IMR-90 (cell line): ENCODE results near the gene SURF2. TPM values are rescaled to one million over a fixed set of nuclear protein-coding genes. Genes with fewer than 3 reads are reported as not detected.

Experiments
- ATAC-seq: fragments of 200-7000 bp; cut with Tn5 transposase; 2 replicates; pipeline ENCODE4 v1.9.1; 2020; ENCODE audit warnings: low read depth, mild to moderate bottlenecking, moderate library complexity
- BruUV-seq: library from RNA; stranded (reverse); fragments of 400-500 nt; replicated peaks from 2 replicates; lab custom pipeline; 2021; lab: Mats Ljungman, UMichigan
- CTCF ChIA-PET: fragments of 300-600 bp; formaldehyde crosslinking; extraction: SDS; loops from one replicate; lab custom pipeline; 2021; ENCODE audit warnings: antibody characterized with exemption; lab: Yijun Ruan, JAX
- POLR2A ChIA-PET: fragments of 300-600 bp; sonication (Branson Sonifier 250); formaldehyde crosslinking; loops from one replicate; lab custom pipeline; 2022; ENCODE audit warnings: antibody characterized with exemption; ENCODE audit not compliant: unreplicated experiment; lab: Charles Lee
- DNase-seq: peaks from one replicate; pipeline ENCODE4 v3.0.0; 2013
- H2AFZ ChIP-seq: replicated peaks from 2 replicates; pipeline ENCODE3; 2013; ENCODE audit warnings: low read length, mild to moderate bottlenecking; ENCODE audit not compliant: poor library complexity
- H2AK5ac ChIP-seq: 2 replicates; pipeline ENCODE4 v1.6.1; 2013; ENCODE audit warnings: low read depth, low read length, inconsistent platforms
- H2AK9ac ChIP-seq: replicated peaks from 2 replicates; pipeline ENCODE3; 2013; ENCODE audit warnings: mild to moderate bottlenecking, low read depth, low read length, moderate library complexity; ENCODE audit not compliant: poor library complexity
- H2BK120ac ChIP-seq: 2 replicates; pipeline ENCODE4 v1.6.1; 2013; ENCODE audit warnings: low read depth, low read length, inconsistent platforms
- H2BK15ac ChIP-seq: 3 replicates; pipeline ENCODE4 v1.6.1; 2013; ENCODE audit warnings: low read depth, low read length, inconsistent platforms
- H2BK20ac ChIP-seq: 2 replicates; pipeline ENCODE4 v1.6.1; 2013; ENCODE audit warnings: low read depth, mild to moderate bottlenecking, inconsistent platforms, low read length, moderate library complexity
- H2BK5ac ChIP-seq: 2 replicates; pipeline ENCODE4 v1.6.1; 2013; ENCODE audit warnings: mild to moderate bottlenecking, low read depth, low read length, inconsistent platforms; ENCODE audit not compliant: poor library complexity, severe bottlenecking
- H3K14ac ChIP-seq: replicated peaks from 2 replicates; pipeline ENCODE4 v1.6.1; 2013; ENCODE audit warnings: low read depth, low read length, inconsistent platforms
- H3K18ac ChIP-seq: 2 replicates; pipeline ENCODE4 v1.6.1; 2013; ENCODE audit warnings: low read depth, low read length, control low read depth
- H3K23ac ChIP-seq: 2 replicates; pipeline ENCODE4 v1.6.1; 2013; ENCODE audit warnings: low read depth, low read length, inconsistent platforms
- H3K27ac ChIP-seq: 2 replicates; pipeline ENCODE4 v1.5.1; 2013; ENCODE audit warnings: mild to moderate bottlenecking, control low read depth, low read length; ENCODE audit not compliant: insufficient read depth
- H3K27me3 ChIP-seq: 2 replicates; pipeline ENCODE4 v1.6.1; 2013; ENCODE audit warnings: low read length; ENCODE audit not compliant: control insufficient read depth, insufficient read depth
- H3K36me3 ChIP-seq: 2 replicates; pipeline ENCODE4 v1.6.1; 2013; ENCODE audit warnings: low read length, mixed read lengths; ENCODE audit not compliant: control insufficient read depth, insufficient read depth
- H3K4ac ChIP-seq: 2 replicates; pipeline ENCODE4 v1.6.1; 2013; ENCODE audit warnings: low read depth, low read length, inconsistent platforms
- H3K4me1 ChIP-seq: 2 replicates; pipeline ENCODE4 v1.6.1; 2013; ENCODE audit warnings: low read length, mixed read lengths; ENCODE audit not compliant: control insufficient read depth, insufficient read depth
- H3K4me2 ChIP-seq: 2 replicates; pipeline ENCODE4 v1.6.1; 2013; ENCODE audit warnings: low read depth, mild to moderate bottlenecking, control low read depth, low read length, moderate library complexity
- H3K4me3 ChIP-seq: 2 replicates; pipeline ENCODE4 v1.5.1; 2013; ENCODE audit warnings: low read depth, mild to moderate bottlenecking, control low read depth, low read length, moderate library complexity; ENCODE audit not compliant: insufficient read depth
- H3K56ac ChIP-seq: 2 replicates; pipeline ENCODE4 v1.6.1; 2013; ENCODE audit warnings: low read length, inconsistent platforms; ENCODE audit not compliant: insufficient read depth; ENCODE audit errors: extremely low read depth
- H3K79me1 ChIP-seq, 2 experiments: 2 replicates each; pipeline ENCODE4 v1.6.1; 2013; ENCODE audit warnings: low read length in 2 of 2, inconsistent platforms in 1 of 2, low read depth in 1 of 2
- H3K9ac ChIP-seq: 2 replicates; pipeline ENCODE4 v1.6.1; 2013; ENCODE audit warnings: low read depth, low read length, control low read depth
- H3K9me1 ChIP-seq: 2 replicates; pipeline ENCODE4 v1.6.1; 2013; ENCODE audit warnings: low read length, inconsistent platforms; ENCODE audit not compliant: insufficient read depth
- H3K9me3 ChIP-seq: 2 replicates; pipeline ENCODE4 v1.6.1; 2013; ENCODE audit warnings: low read length; ENCODE audit not compliant: control insufficient read depth, insufficient read depth
- H4K20me1 ChIP-seq: 2 replicates; pipeline ENCODE4 v1.6.1; 2013; ENCODE audit warnings: low read length, inconsistent platforms; ENCODE audit not compliant: insufficient read depth
- H4K5ac ChIP-seq: 2 replicates; pipeline ENCODE4 v1.6.1; 2013; ENCODE audit warnings: mild to moderate bottlenecking, low read depth, low read length, control low read depth
- H4K8ac ChIP-seq, 2 experiments: 2 replicates each; pipeline ENCODE4 v1.6.1; 2013; ENCODE audit warnings: low read depth in 2 of 2, low read length in 2 of 2, control low read depth in 1 of 2, inconsistent platforms in 1 of 2
- H4K91ac ChIP-seq: 2 replicates; pipeline ENCODE4 v1.6.1; 2013; ENCODE audit warnings: low read depth, low read length, inconsistent platforms; ENCODE audit not compliant: insufficient read depth
- MAFK ChIP-seq: IDR thresholded peaks from 2 replicates; pipeline ENCODE4 v1.6.1; 2012; ENCODE audit warnings: low read depth, low read length, improper control_type of control experiment
- MAZ ChIP-seq: IDR thresholded peaks from 2 replicates; pipeline ENCODE4 v1.6.1; 2012; ENCODE audit warnings: low read depth, mild to moderate bottlenecking, low read length, improper control_type of control experiment, moderate library complexity, borderline replicate concordance
- RCOR1 ChIP-seq: IDR thresholded peaks from 2 replicates; pipeline ENCODE4 v1.6.1; 2012; ENCODE audit warnings: mild to moderate bottlenecking, low read length, improper control_type of control experiment; ENCODE audit not compliant: insufficient replicate concordance
- whole genome bisulfite sequencing, 2 experiments: methylation state at CpG; one replicate each; pipeline versions ENCODE4 v1.1.5 to v1.1.7; 2013; ENCODE audit warnings: missing lambda C conversion rate in 2 of 2; ENCODE audit not compliant: insufficient read length in 1 of 2; ENCODE audit errors: extremely low coverage in 2 of 2; 5-methylcytosine and 5-hydroxymethylcytosine counted together
- dilution Hi-C: fragments of 300-500 bp; cut with HindIII; formaldehyde crosslinking; loops from one replicate; pipeline ENCODE4 v1.14.3; 2018; ENCODE audit warnings: low sequenced_read_pairs; ENCODE audit not compliant: unreplicated experiment
- in situ Hi-C: fragments of 300-500 bp; cut with MboI; formaldehyde crosslinking; loops from 3 replicates; pipeline ENCODE4 v1.14.3; 2019; ENCODE audit warnings: low sequenced_read_pairs, inconsistent platforms, mixed read lengths
- intact Hi-C: fragments of 100-400 bp; cut with micrococcal nuclease; formaldehyde crosslinking; loops from 2 replicates; pipeline ENCODE4 v1.10.0; 2022
- polyA plus RNA-seq, 3 experiments: library from polyadenylated mRNA; depleted of rRNA; stranded (reverse); fragments of >200 nt; gene quantifications; 2 replicates each; pipeline ENCODE4 v1.2.3, GENCODE V29; 2012; ENCODE audit warnings: low replicate concordance in 1 of 3
- total RNA-seq: library from RNA; depleted of rRNA; stranded (reverse); fragments of >200 nt; gene quantifications from 2 replicates; pipeline ENCODE4 v1.2.3, GENCODE V29; 2012
- TF ChIP-seq, protein P1 (sequence below): conservative IDR thresholded peaks from 2 replicates; pipeline ENCODE4 v1.5.1; 2012; ENCODE audit warnings: mild to moderate bottlenecking, low read depth, low read length, improper control_type of control experiment

Gene SURF2
- total and polyA plus RNA-seq, 2 of the 4 experiments (the other 2 are of a cell fraction), result 9.9 to 16.3 TPM

DNA sequence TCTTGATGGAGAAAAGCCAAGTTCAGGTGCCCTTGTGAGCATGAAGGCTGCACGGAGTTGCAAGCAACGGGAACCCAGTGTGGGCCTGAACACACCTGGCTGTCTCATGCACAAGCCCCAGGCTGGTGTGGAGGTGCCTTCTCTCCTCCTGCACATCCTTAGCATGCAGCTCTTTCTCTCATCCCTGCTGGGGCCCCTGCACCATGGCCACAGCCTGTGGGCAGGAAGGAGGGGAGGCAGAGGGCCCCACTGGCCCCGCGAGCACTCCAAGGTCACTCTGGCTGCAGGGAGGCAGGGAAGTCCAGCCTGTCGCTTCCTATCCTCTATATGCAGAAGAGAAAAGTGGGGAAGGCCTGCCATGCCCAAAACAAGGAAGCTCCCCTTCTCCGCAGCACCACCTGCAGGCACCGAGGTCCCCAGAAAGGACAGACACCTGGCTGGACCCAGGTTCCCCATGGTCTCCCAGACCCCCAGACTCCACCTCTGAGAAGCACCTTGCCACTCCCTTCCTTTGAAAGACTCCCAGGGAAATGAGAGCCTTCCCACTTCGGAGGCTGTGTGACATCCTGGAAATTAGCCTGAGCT is 38.4 kb downstream of the SURF2 start:
- Histone ChIP-seq H3K23ac (no peak overlapping the region), H3K27me3 (peaks cover 36% of the 10 kb centered on the region), H4K8ac (no peak overlapping the region), H2AK9ac (no peak overlapping the region), H3K79me1 (no peaks in the 10 kb centered on the region), H3K14ac (no peak overlapping the region), H3K4me1 (no peaks in the 10 kb centered on the region), H3K56ac (no peak overlapping the region), H3K27ac (no peak overlapping the region), H3K9me3 (no peaks in the 10 kb centered on the region), H2AK5ac (no peak overlapping the region), H3K4me3 (no peak overlapping the region), H2BK120ac (no peak overlapping the region), H2BK20ac (no peak overlapping the region), H3K36me3 (no peaks in the 10 kb centered on the region), H4K91ac (no peak overlapping the region), H3K18ac (no peak overlapping the region), H3K9me1 (no peaks in the 10 kb centered on the region), H2BK5ac (no peak overlapping the region), H3K4me2 (no peak overlapping the region), H2AFZ (no peak overlapping the region), H4K20me1 (no peaks in the 10 kb centered on the region), H3K4ac (no peak overlapping the region), H2BK15ac (no peak overlapping the region), H4K5ac (no peak overlapping the region), H3K9ac (no peak overlapping the region)
- intact Hi-C loops (no loop called here), in situ Hi-C loops (no loop called here), dilution Hi-C loops (no loop called here)
- no TSS peak for BruUV-seq
- no CpG with 5 or more reads among the region's 8 CpGs for WGBS, 2 experiments
- no peak for DNase-seq
- ATAC-seq, result no peak
- CTCF ChIA-PET, result no interaction called here
- POLR2A ChIA-PET, result no interaction called here
- TF ChIP-seq MAZ (no peak), MAFK (no peak), RCOR1 (no peak)
- TF ChIP-seq, protein P1, sequence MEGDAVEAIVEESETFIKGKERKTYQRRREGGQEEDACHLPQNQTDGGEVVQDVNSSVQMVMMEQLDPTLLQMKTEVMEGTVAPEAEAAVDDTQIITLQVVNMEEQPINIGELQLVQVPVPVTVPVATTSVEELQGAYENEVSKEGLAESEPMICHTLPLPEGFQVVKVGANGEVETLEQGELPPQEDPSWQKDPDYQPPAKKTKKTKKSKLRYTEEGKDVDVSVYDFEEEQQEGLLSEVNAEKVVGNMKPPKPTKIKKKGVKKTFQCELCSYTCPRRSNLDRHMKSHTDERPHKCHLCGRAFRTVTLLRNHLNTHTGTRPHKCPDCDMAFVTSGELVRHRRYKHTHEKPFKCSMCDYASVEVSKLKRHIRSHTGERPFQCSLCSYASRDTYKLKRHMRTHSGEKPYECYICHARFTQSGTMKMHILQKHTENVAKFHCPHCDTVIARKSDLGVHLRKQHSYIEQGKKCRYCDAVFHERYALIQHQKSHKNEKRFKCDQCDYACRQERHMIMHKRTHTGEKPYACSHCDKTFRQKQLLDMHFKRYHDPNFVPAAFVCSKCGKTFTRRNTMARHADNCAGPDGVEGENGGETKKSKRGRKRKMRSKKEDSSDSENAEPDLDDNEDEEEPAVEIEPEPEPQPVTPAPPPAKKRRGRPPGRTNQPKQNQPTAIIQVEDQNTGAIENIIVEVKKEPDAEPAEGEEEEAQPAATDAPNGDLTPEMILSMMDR, result no peak
